HepG2 (cell line): ENCODE data around the gene ZNF581. TPM values are rescaled to one million over a fixed set of nuclear protein-coding genes. Genes with fewer than 3 reads are reported as not detected.

Experiments used
- BCL3 ChIP-seq: sonication (generic); formaldehyde crosslinking; IDR thresholded peaks from 2 replicates; pipeline ENCODE4 v1.5.1; 2020; ENCODE audit warnings: mild to moderate bottlenecking, missing genetic modification reagents, moderate library complexity
- BHLHE40 ChIP-seq: IDR thresholded peaks from 2 replicates; pipeline ENCODE4 v1.6.1; 2011; ENCODE audit warnings: low read length, improper control_type of control experiment
- HNRNPK ChIP-seq: fragments of 200-400 bp; formaldehyde crosslinking; IDR thresholded peaks from 2 replicates; pipeline ENCODE4 v1.6.1; 2018; ENCODE audit warnings: low read length, low read depth, moderate library complexity, mild to moderate bottlenecking; ENCODE audit not compliant: poor library complexity, severe bottlenecking
- KMT2B ChIP-seq: IDR thresholded peaks from 2 replicates; pipeline ENCODE4 v1.6.1; 2016; ENCODE audit warnings: missing genetic modification reagents, missing compliant biosample characterization
- MAF1 ChIP-seq: sonication (generic); formaldehyde crosslinking; IDR thresholded peaks from 2 replicates; pipeline ENCODE4 v1.5.0; 2020; ENCODE audit warnings: missing genetic modification reagents, borderline replicate concordance
- MTF1 ChIP-seq: sonication (generic); formaldehyde crosslinking; IDR thresholded peaks from 2 replicates; pipeline ENCODE4 v1.5.0; 2020; ENCODE audit warnings: missing genetic modification reagents
- PHF8 ChIP-seq: sonication (generic); formaldehyde crosslinking; IDR thresholded peaks from 2 replicates; pipeline ENCODE4 v1.5.0; 2020; ENCODE audit warnings: missing genetic modification reagents
- POLR2AphosphoS5 ChIP-seq: IDR thresholded peaks from 2 replicates; pipeline ENCODE4 v1.6.1; 2012; ENCODE audit warnings: low read depth, low read length
- SMARCC2 ChIP-seq: fragments of 450-650 bp; IDR thresholded peaks from 2 replicates; pipeline ENCODE4 v1.6.1; 2017; ENCODE audit warnings: antibody characterized with exemption, mild to moderate bottlenecking
- SNAPC5 ChIP-seq: sonication (generic); formaldehyde crosslinking; IDR thresholded peaks from 2 replicates; pipeline ENCODE4 v1.8.1; 2023; ENCODE audit warnings: mild to moderate bottlenecking, missing genetic modification reagents, borderline replicate concordance
- SNRNP70 ChIP-seq: fragments of 200-400 bp; formaldehyde crosslinking; IDR thresholded peaks from 2 replicates; pipeline ENCODE4 v1.6.1; 2017; ENCODE audit warnings: mild to moderate bottlenecking, low read depth, low read length, moderate library complexity
- SUZ12 ChIP-seq: fragments of 150-350 bp; IDR thresholded peaks from 2 replicates; pipeline ENCODE4 v1.6.1; 2014; ENCODE audit warnings: low read depth, low read length
- TAF1 ChIP-seq: sonication (generic); formaldehyde crosslinking; IDR thresholded peaks from 2 replicates; pipeline ENCODE4 v1.4.0; 2020; ENCODE audit warnings: missing genetic modification reagents
- TEAD2 ChIP-seq: sonication (generic); formaldehyde crosslinking; IDR thresholded peaks from 2 replicates; pipeline ENCODE4 v1.9.0; 2021; ENCODE audit warnings: missing genetic modification reagents
- ZBTB8A ChIP-seq: sonication (generic); formaldehyde crosslinking; IDR thresholded peaks from 2 replicates; pipeline ENCODE4 v1.4.0; 2020; ENCODE audit warnings: mild to moderate bottlenecking, low read depth, missing genetic modification reagents, borderline replicate concordance
- ZMYM2 ChIP-seq: sonication (generic); formaldehyde crosslinking; IDR thresholded peaks from 2 replicates; pipeline ENCODE4 v1.8.0; 2022; ENCODE audit warnings: mild to moderate bottlenecking, missing genetic modification reagents
- ZNF234 ChIP-seq: sonication (generic); formaldehyde crosslinking; conservative IDR thresholded peaks from 2 replicates; pipeline ENCODE4 v1.5.1; 2020; ENCODE audit warnings: mild to moderate bottlenecking, missing genetic modification reagents
- ZNF264 ChIP-seq: sonication (generic); formaldehyde crosslinking; IDR thresholded peaks from 2 replicates; pipeline ENCODE4 v1.4.0; 2020; ENCODE audit warnings: missing genetic modification reagents
- ZNF337 ChIP-seq: sonication (generic); formaldehyde crosslinking; IDR thresholded peaks from 2 replicates; pipeline ENCODE4 v1.5.1; 2020; ENCODE audit warnings: missing genetic modification reagents, low read depth, mild to moderate bottlenecking, borderline replicate concordance
- ZSCAN30 ChIP-seq: sonication (generic); formaldehyde crosslinking; IDR thresholded peaks from 2 replicates; pipeline ENCODE4 v1.5.0; 2020; ENCODE audit warnings: mild to moderate bottlenecking, missing genetic modification reagents
- polyA plus RNA-seq, 8 experiments: library from polyadenylated mRNA; depleted of rRNA in 3 of 8; stranded (reverse) in 7 of 8; unstranded in 1 of 8; fragments of >200 nt; fragmentation: Illumina TruSeq in 4 of 8; extraction: Trizol in 4 of 8; gene quantifications; 2 replicates each; pipeline versions ENCODE4 v1.2.1 to v1.2.3, GENCODE V29; 2011 to 2016; ENCODE audit warnings: low read depth in 4 of 8, missing spikeins in 1 of 8, mixed read lengths in 1 of 8; ENCODE audit not compliant: insufficient read depth in 1 of 8
- total RNA-seq, 5 experiments: library from RNA; depleted of rRNA; stranded (reverse); fragments of >200 nt; fragmentation: Illumina TruSeq; extraction: Trizol; gene quantifications; 2 replicates each; pipeline ENCODE4 v1.2.3, GENCODE V29; 2016; ENCODE audit warnings: low read depth in 1 of 5
- TF ChIP-seq, protein P1 (sequence below): sonication (generic); formaldehyde crosslinking; IDR thresholded peaks from 2 replicates; pipeline ENCODE4 v1.8.1; 2023; ENCODE audit warnings: mild to moderate bottlenecking, missing genetic modification reagents
- TF ChIP-seq, protein P2 (sequence below): IDR thresholded peaks from 2 replicates; pipeline ENCODE4 v1.6.1; 2012; ENCODE audit warnings: inconsistent platforms
- TF ChIP-seq, protein P3 (sequence below): sonication (generic); formaldehyde crosslinking; IDR thresholded peaks from 2 replicates; pipeline ENCODE4 v1.4.0; 2020; ENCODE audit warnings: missing genetic modification reagents, borderline replicate concordance
- TF ChIP-seq, protein P4 (sequence below): sonication (generic); formaldehyde crosslinking; IDR thresholded peaks from 2 replicates; pipeline ENCODE4 v1.4.0; 2020; ENCODE audit warnings: missing genetic modification reagents, mild to moderate bottlenecking, borderline replicate concordance

The ZNF581 gene
- total and polyA plus RNA-seq, 2 of the 13 experiments (the other 11 are each of a cell fraction or from before 2014, with no cell fraction given): 19.6 to 49.5 TPM

DNA sequence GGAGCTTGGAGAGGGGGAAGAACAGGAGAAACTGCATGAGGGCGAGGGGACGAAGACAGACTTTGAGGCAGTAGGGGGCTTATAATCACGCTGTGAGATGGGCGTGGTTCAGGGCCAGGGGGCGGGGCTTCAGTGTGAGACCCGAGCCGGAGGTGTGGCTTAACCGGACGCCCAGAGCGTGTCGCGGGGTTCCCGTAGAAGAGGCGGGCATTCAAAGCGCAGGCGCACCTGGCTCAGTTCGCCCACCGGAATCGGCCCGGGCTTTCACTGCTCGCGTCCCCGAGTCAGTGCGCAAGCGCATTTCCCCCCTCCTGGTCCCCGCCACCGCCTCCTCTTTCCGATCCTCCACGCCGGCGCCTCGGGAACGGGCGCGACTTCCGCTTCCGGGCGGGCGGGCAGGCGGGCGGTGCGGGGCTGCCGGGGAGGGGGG, 38.2 kb upstream of the ZNF581 start (continued):
- TF ChIP-seq ZMYM2 (no peak), HNRNPK (peak; percentile 50), TEAD2 (CRISPR knock-in tag) (no peak), BCL3 (CRISPR knock-in tag) (no peak), ZNF234 (CRISPR knock-in tag) (no peak), ZNF337 (CRISPR knock-in tag) (no peak), SNAPC5 (no peak), POLR2AphosphoS5 (peak; percentile 64), PHF8 (CRISPR knock-in tag) (no peak; the same call in 1 of the 2 replicates), ZSCAN30 (CRISPR knock-in tag) (no peak), ZBTB8A (no peak), KMT2B (CRISPR knock-in tag) (no peak), TAF1 (no peak; the same call in 1 of the 2 replicates), SNRNP70 (no peak), BHLHE40 (no peak), SMARCC2 (no peak), MAF1 (CRISPR knock-in tag) (no peak), MTF1 (CRISPR knock-in tag) (no peak), ZNF264 (CRISPR knock-in tag) (no peak), SUZ12 (no peak)
- TF ChIP-seq, protein P1, sequence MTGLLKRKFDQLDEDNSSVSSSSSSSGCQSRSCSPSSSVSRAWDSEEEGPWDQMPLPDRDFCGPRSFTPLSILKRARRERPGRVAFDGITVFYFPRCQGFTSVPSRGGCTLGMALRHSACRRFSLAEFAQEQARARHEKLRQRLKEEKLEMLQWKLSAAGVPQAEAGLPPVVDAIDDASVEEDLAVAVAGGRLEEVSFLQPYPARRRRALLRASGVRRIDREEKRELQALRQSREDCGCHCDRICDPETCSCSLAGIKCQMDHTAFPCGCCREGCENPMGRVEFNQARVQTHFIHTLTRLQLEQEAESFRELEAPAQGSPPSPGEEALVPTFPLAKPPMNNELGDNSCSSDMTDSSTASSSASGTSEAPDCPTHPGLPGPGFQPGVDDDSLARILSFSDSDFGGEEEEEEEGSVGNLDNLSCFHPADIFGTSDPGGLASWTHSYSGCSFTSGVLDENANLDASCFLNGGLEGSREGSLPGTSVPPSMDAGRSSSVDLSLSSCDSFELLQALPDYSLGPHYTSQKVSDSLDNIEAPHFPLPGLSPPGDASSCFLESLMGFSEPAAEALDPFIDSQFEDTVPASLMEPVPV: no peak
- TF ChIP-seq, protein P2, sequence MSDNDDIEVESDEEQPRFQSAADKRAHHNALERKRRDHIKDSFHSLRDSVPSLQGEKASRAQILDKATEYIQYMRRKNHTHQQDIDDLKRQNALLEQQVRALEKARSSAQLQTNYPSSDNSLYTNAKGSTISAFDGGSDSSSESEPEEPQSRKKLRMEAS: peak; percentile 61
- TF ChIP-seq, protein P3, sequence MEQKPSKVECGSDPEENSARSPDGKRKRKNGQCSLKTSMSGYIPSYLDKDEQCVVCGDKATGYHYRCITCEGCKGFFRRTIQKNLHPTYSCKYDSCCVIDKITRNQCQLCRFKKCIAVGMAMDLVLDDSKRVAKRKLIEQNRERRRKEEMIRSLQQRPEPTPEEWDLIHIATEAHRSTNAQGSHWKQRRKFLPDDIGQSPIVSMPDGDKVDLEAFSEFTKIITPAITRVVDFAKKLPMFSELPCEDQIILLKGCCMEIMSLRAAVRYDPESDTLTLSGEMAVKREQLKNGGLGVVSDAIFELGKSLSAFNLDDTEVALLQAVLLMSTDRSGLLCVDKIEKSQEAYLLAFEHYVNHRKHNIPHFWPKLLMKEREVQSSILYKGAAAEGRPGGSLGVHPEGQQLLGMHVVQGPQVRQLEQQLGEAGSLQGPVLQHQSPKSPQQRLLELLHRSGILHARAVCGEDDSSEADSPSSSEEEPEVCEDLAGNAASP: no peak
- TF ChIP-seq, protein P4, sequence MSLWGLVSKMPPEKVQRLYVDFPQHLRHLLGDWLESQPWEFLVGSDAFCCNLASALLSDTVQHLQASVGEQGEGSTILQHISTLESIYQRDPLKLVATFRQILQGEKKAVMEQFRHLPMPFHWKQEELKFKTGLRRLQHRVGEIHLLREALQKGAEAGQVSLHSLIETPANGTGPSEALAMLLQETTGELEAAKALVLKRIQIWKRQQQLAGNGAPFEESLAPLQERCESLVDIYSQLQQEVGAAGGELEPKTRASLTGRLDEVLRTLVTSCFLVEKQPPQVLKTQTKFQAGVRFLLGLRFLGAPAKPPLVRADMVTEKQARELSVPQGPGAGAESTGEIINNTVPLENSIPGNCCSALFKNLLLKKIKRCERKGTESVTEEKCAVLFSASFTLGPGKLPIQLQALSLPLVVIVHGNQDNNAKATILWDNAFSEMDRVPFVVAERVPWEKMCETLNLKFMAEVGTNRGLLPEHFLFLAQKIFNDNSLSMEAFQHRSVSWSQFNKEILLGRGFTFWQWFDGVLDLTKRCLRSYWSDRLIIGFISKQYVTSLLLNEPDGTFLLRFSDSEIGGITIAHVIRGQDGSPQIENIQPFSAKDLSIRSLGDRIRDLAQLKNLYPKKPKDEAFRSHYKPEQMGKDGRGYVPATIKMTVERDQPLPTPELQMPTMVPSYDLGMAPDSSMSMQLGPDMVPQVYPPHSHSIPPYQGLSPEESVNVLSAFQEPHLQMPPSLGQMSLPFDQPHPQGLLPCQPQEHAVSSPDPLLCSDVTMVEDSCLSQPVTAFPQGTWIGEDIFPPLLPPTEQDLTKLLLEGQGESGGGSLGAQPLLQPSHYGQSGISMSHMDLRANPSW (CRISPR knock-in tag): no peak
